GM12864 (cell line): ENCODE data around the gene FAM13C.
"Not testable (repeated sequence)": the region's sequence is repeated elsewhere in the genome, so short reads cannot be mapped to it uniquely, and the experiment has no call there.

Source experiments
- DNase-seq: peaks from one replicate; pipeline ENCODE4 v3.0.0-alpha.2; 2011; ENCODE audit warnings: low read depth
- H3K4me3 ChIP-seq: 2 replicates; pipeline ENCODE4 v1.5.1; 2011; ENCODE audit warnings: mild to moderate bottlenecking, low read depth, low read length, control low read depth
- CTCF ChIP-seq: IDR thresholded peaks from 2 replicates; pipeline ENCODE4 v1.5.1; 2011; ENCODE audit warnings: low read depth, mild to moderate bottlenecking, moderate library complexity, low read length, control low read depth, inconsistent platforms; ENCODE audit errors: missing control alignments

FAM13C gene

GRCh38 chr10:59252491-59252890 lies 109.9 kb downstream of the FAM13C start:
- no peak overlapping the region for H3K4me3 ChIP-seq
- no peak for DNase-seq
- no peak for TF ChIP-seq CTCF

GRCh38 chr10:59245686-59246085 lies 116.7 kb downstream of the FAM13C start:
- no peak for DNase-seq
- no peak overlapping the region for H3K4me3 ChIP-seq
- no peak for TF ChIP-seq CTCF

GRCh38 chr10:59244871-59245270 lies 117.5 kb downstream of the FAM13C start:
- DNase-seq = no peak
- no peak overlapping the region for H3K4me3 ChIP-seq
- TF ChIP-seq CTCF = no peak

- H3K4me3 ChIP-seq = no peak overlapping the region
- no peak for DNase-seq
- TF ChIP-seq CTCF = no peak
Observed at GRCh38 chr10:59243611-59244195, 118.6 kb downstream of the FAM13C start.

GRCh38 chr10:59242991-59243390 lies 119.4 kb downstream of the FAM13C start:
- DNase-seq = no peak
- TF ChIP-seq CTCF = no peak
- no peak overlapping the region for H3K4me3 ChIP-seq

GRCh38 chr10:59242057-59242456 lies 120.3 kb downstream of the FAM13C start:
- no peak overlapping the region for H3K4me3 ChIP-seq
- no peak for DNase-seq
- no peak for TF ChIP-seq CTCF

- H3K4me3 ChIP-seq = no peak overlapping the region
- DNase-seq = no peak
- TF ChIP-seq CTCF = peak; percentile 31
Observed at GRCh38 chr10:59240582-59241183, 121.7 kb downstream of the FAM13C start.

- DNase-seq, H3K4me3 ChIP-seq: not testable (repeated sequence)
Observed at GRCh38 chr10:59239108-59239507, 123.2 kb downstream of the FAM13C start.
